Retinal pigment epithelial cell (primary cell): Measurements from ENCODE around the gene CTNNA2.

ENCODE experiments used
- DNase-seq: peaks from one replicate; pipeline ENCODE4 v3.0.0-alpha.2; 2010; ENCODE audit warnings: low read depth
- H3K4me3 ChIP-seq: 2 replicates; pipeline ENCODE4 v1.5.1; 2011; ENCODE audit warnings: mild to moderate bottlenecking, low read length, control low read depth, moderate library complexity
- TF ChIP-seq, protein P1 (sequence below): conservative IDR thresholded peaks from 2 replicates; pipeline ENCODE4 v1.5.1; 2011; ENCODE audit warnings: low read depth, low read length, control low read depth, inconsistent platforms

CTNNA2 gene

DNA sequence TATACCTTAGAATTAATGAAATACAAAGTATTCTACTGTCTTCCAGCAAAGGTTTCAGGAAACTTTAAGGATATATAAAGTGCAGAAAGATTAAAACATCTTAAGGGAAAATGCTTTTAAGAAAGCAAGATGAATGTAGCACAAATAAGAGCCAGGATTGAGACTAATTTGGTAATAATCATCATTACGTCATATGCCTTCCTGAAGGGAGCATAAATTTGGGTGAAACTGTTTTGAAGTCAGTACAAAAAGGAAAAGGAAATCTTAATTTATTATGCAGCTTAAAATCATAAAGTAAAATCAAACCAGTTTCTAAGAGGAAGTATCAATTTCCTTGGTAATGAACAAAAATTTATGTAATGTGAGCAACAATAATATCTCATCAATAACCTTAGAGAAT is 221.7 kb downstream of the CTNNA2 start:
- TF ChIP-seq, protein P1, sequence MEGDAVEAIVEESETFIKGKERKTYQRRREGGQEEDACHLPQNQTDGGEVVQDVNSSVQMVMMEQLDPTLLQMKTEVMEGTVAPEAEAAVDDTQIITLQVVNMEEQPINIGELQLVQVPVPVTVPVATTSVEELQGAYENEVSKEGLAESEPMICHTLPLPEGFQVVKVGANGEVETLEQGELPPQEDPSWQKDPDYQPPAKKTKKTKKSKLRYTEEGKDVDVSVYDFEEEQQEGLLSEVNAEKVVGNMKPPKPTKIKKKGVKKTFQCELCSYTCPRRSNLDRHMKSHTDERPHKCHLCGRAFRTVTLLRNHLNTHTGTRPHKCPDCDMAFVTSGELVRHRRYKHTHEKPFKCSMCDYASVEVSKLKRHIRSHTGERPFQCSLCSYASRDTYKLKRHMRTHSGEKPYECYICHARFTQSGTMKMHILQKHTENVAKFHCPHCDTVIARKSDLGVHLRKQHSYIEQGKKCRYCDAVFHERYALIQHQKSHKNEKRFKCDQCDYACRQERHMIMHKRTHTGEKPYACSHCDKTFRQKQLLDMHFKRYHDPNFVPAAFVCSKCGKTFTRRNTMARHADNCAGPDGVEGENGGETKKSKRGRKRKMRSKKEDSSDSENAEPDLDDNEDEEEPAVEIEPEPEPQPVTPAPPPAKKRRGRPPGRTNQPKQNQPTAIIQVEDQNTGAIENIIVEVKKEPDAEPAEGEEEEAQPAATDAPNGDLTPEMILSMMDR, result no peak
- no peak overlapping the region for H3K4me3 ChIP-seq
- DNase-seq, result no peak

DNA sequence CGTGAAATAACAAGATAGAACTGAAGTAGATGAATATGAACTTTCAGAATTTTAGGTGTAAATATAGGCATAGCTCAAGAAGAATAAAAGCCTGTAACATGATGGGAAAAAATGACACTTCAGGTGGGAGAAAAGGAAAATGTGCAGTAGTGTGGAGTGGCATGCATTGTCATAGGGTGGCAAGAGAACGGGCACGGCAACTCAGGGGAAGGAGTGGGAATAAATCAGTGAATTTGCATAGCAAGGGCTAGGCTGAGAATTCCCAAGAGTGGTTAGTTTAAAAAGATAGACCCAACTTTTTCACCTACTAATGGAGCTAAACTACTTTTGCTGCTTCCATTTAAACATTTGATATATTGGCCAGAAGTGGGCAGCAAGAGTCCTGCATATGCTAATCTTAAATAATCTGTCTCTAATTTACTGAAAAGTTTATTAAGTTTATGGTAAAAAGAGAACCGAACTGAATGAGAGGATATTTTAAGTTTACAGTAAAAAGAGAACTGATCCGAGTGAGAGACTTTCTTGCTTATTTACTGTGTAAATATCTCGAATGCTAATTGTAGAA is 228.1 kb downstream of the CTNNA2 start:
- TF ChIP-seq, protein P1, result no peak
- DNase-seq, result no peak
- no peak overlapping the region for H3K4me3 ChIP-seq

DNA sequence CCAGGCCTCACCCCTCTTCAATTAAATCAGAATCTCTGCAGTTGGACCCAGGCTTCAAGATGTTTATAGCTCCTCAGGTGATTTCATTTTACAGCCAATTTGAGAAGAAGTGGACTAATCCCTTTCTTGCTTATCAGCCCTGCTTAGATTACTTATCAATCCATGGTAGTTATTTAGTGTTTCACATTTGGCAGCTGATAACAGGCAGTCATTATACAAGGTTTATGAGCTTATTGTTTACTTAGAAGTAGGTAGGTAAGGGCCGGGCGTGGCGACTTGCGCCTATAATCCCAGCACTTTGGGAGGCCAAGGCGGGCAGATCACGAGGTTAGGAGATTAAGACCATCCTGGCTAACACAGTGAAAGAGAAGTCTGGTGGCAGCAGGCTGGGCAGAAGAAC is 237.5 kb downstream of the CTNNA2 start:
- no peak overlapping the region for H3K4me3 ChIP-seq
- DNase-seq, result no peak
- TF ChIP-seq, protein P1, result no peak

DNA sequence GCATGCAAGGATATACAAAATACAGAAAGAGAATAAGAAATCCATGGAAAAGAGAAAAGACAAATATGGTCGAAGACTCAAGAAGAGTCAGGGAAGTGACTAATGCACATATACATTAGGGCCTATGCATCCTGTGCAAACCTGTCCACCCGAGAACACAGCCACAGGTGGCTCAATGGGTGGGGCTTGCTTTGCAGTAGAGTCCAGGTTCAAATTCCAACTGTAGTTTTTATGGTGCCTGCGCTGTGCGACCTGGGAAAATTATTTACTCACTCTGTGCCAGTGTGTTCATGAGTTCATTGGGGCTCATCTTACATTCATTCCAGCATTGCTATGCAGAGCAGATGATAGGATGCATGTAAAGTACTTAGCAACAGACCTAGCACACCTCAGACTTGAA is 244.7 kb downstream of the CTNNA2 start:
- no peak overlapping the region for H3K4me3 ChIP-seq
- TF ChIP-seq, protein P1, result no peak
- DNase-seq, result no peak

DNA sequence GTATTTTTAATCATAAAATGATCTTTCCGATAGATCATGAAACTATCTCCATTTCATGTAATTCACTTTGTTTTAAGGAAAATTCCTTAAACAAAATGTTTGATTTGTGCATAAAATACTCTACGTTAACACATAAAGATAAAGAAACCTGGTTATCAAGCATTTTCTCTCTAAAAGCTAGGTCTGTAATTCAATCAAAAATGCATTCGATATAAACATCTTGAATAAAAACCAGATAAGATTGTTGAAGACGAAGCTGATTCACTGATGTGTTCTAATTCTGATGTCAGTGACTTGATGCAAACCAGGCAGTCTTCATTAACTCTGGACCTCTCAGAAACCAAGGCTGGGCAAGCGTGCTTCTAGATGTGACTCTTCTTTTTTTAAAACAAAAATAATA is 245.2 kb downstream of the CTNNA2 start:
- TF ChIP-seq, protein P1, result no peak
- DNase-seq, result no peak
- H3K4me3 ChIP-seq, result no peak overlapping the region

DNA sequence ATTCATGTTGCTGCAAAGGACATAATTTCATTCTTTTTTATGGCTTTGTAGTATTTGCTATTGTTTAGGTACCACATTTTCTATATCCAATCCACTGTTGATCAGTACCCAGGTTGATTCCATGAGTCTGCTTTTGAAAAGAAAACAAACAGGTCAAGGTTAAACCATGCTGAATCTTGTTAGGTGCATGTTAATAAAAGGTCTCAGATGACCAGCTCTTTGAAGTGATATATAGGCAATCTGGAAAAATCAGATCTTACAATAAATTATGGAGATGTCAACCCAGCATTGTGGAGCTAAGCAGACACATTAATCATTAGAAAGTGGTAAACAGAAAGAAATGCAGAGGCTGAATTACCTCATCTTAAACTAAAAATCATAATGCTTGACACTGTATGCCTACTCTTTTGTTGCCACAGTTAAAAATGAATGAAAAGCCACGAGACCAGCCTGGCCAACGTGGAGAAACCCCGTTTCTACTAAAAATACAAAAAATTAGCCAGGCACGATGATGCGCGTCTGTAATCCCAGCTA is 246.0 kb downstream of the CTNNA2 start:
- no peak overlapping the region for H3K4me3 ChIP-seq
- TF ChIP-seq, protein P1, result no peak

DNA sequence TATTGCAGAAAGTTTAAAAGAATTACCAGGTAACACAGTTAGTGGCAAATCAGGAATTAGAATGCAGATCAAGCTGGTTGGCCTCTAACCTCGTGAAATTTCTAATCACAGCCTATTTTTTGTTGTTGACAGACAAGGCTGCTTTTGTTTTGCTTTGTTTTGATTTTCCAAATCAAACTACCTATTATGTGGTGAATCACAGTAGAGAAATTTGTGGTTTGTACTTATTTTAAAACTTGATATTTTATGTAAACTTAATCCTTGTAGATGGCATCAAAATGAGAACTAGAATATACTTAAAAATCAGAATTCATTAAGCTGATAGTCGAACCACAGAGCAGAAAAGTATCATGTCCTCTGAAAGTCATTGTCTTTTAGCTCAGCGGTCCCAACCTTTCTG is 258.1 kb downstream of the CTNNA2 start:
- TF ChIP-seq, protein P1, result no peak
- no peak for DNase-seq
- H3K4me3 ChIP-seq, result no peak overlapping the region

More for the DNA sequence above, 246.0 kb downstream of the CTNNA2 start:
- DNase-seq, result no peak
